Measurements from ENCODE around the gene RBMS1.

GRCh38 chr2:160305081-160305750, 188.4 kb downstream of the RBMS1 start:
- TF ChIP-seq EZH2phosphoT487 (IDR thresholded peaks at IDR 0.05; ENCODE audit: borderline replicate concordance, low read length) (no peak), CTCF (conservative IDR thresholded peaks at IDR 0.05; ENCODE audit: low read depth, low read length) (no peak), EZH2 (IDR thresholded peaks at IDR 0.05; ENCODE audit: low read length, unreplicated experiment) (no peak)
